ENCODE results near the gene CLEC1A.

CLEC1A gene

GRCh38 chr12:10126413-10126812 is 27.6 kb upstream of the CLEC1A start:
- H3K9me3 ChIP-seq (ENCODE audit: control insufficient read depth, insufficient read depth, low read length): no peaks in the 10 kb centered on the region
- H3K36me3 ChIP-seq (ENCODE audit: control insufficient read depth, insufficient read depth, low read length): no peaks in the 10 kb centered on the region
- H3K4me3 ChIP-seq (ENCODE audit: low read length): no peak overlapping the region
- no peaks in the 10 kb centered on the region; the same call in 1 of the 2 replicates for H3K4me1 ChIP-seq (ENCODE audit: control insufficient read depth, insufficient read depth, low read length)
- H3K27me3 ChIP-seq (ENCODE audit: control insufficient read depth, insufficient read depth, low read length): no peaks in the 10 kb centered on the region
- no peak for DNase-seq (ENCODE audit: low read depth, low spot score)
- no CpG with 5 or more reads among the region's 1 CpG for WGBS (ENCODE audit: insufficient coverage, insufficient read length)
- no peak overlapping the region for H3K27ac ChIP-seq (ENCODE audit: low read length)

- H3K4me1 ChIP-seq (ENCODE audit: control insufficient read depth, insufficient read depth, low read length): no peaks in the 10 kb centered on the region
- no peaks in the 10 kb centered on the region for H3K9me3 ChIP-seq (ENCODE audit: control insufficient read depth, insufficient read depth, low read length)
- no CpG with 5 or more reads among the region's 4 CpGs for WGBS (ENCODE audit: insufficient coverage, insufficient read length)
- no peak for DNase-seq (ENCODE audit: low read depth, low spot score)
- no peaks in the 10 kb centered on the region for H3K36me3 ChIP-seq (ENCODE audit: control insufficient read depth, insufficient read depth, low read length)
- H3K27me3 ChIP-seq (ENCODE audit: control insufficient read depth, insufficient read depth, low read length): no peaks in the 10 kb centered on the region
- H3K4me3 ChIP-seq (ENCODE audit: low read length): no peak overlapping the region
- H3K27ac ChIP-seq (ENCODE audit: low read length): no peak overlapping the region
Measured at GRCh38 chr12:10122689-10123088, 23.9 kb upstream of the CLEC1A start.

GRCh38 chr12:10121278-10121677 is 22.5 kb upstream of the CLEC1A start:
- Histone ChIP-seq H3K27me3 (ENCODE audit: control insufficient read depth, insufficient read depth, low read length) (no peaks in the 10 kb centered on the region), H3K4me1 (ENCODE audit: control insufficient read depth, insufficient read depth, low read length) (no peaks in the 10 kb centered on the region), H3K27ac (ENCODE audit: low read length) (no peak overlapping the region), H3K4me3 (ENCODE audit: low read length) (no peak overlapping the region), H3K9me3 (ENCODE audit: control insufficient read depth, insufficient read depth, low read length) (no peaks in the 10 kb centered on the region), H3K36me3 (ENCODE audit: control insufficient read depth, insufficient read depth, low read length) (no peaks in the 10 kb centered on the region)
- DNase-seq (ENCODE audit: low read depth, low spot score): no peak
- no CpG with 5 or more reads among the region's 7 CpGs for whole genome bisulfite sequencing (ENCODE audit: insufficient coverage, insufficient read length)

GRCh38 chr12:10119066-10119465 is 20.3 kb upstream of the CLEC1A start:
- H3K36me3 ChIP-seq (ENCODE audit: control insufficient read depth, insufficient read depth, low read length): no peaks in the 10 kb centered on the region
- H3K4me1 ChIP-seq (ENCODE audit: control insufficient read depth, insufficient read depth, low read length): no peaks in the 10 kb centered on the region
- H3K4me3 ChIP-seq (ENCODE audit: low read length): no peak overlapping the region
- no peak for DNase-seq (ENCODE audit: low read depth, low spot score)
- H3K27me3 ChIP-seq (ENCODE audit: control insufficient read depth, insufficient read depth, low read length): no peaks in the 10 kb centered on the region
- no CpG with 5 or more reads among the region's 3 CpGs for WGBS (ENCODE audit: insufficient coverage, insufficient read length)
- H3K27ac ChIP-seq (ENCODE audit: low read length): no peak overlapping the region
- H3K9me3 ChIP-seq (ENCODE audit: control insufficient read depth, insufficient read depth, low read length): no peaks in the 10 kb centered on the region

GRCh38 chr12:10115890-10116289 is 17.1 kb upstream of the CLEC1A start:
- H3K27me3 ChIP-seq (ENCODE audit: control insufficient read depth, insufficient read depth, low read length): no peaks in the 10 kb centered on the region
- H3K36me3 ChIP-seq (ENCODE audit: control insufficient read depth, insufficient read depth, low read length): no peaks in the 10 kb centered on the region
- DNase-seq (ENCODE audit: low read depth, low spot score): no peak
- no peaks in the 10 kb centered on the region for H3K4me1 ChIP-seq (ENCODE audit: control insufficient read depth, insufficient read depth, low read length)
- no CpG with 5 or more reads among the region's 7 CpGs for WGBS (ENCODE audit: insufficient coverage, insufficient read length)
- H3K9me3 ChIP-seq (ENCODE audit: control insufficient read depth, insufficient read depth, low read length): no peaks in the 10 kb centered on the region
- H3K4me3 ChIP-seq (ENCODE audit: low read length): no peak overlapping the region
- H3K27ac ChIP-seq (ENCODE audit: low read length): no peak overlapping the region

GRCh38 chr12:10115311-10115710 is 16.5 kb upstream of the CLEC1A start:
- Histone ChIP-seq H3K36me3 (ENCODE audit: control insufficient read depth, insufficient read depth, low read length) (no peaks in the 10 kb centered on the region), H3K27me3 (ENCODE audit: control insufficient read depth, insufficient read depth, low read length) (no peaks in the 10 kb centered on the region), H3K27ac (ENCODE audit: low read length) (no peak overlapping the region), H3K4me1 (ENCODE audit: control insufficient read depth, insufficient read depth, low read length) (no peaks in the 10 kb centered on the region), H3K9me3 (ENCODE audit: control insufficient read depth, insufficient read depth, low read length) (no peaks in the 10 kb centered on the region), H3K4me3 (ENCODE audit: low read length) (no peak overlapping the region)
- WGBS (ENCODE audit: insufficient coverage, insufficient read length): 100% methylated on average over 1 of the region's 15 CpGs
- DNase-seq (ENCODE audit: low read depth, low spot score): no peak

GRCh38 chr12:10113920-10114319 is 15.1 kb upstream of the CLEC1A start:
- H3K27ac ChIP-seq (ENCODE audit: low read length): no peak overlapping the region
- H3K9me3 ChIP-seq (ENCODE audit: control insufficient read depth, insufficient read depth, low read length): no peaks in the 10 kb centered on the region
- no peaks in the 10 kb centered on the region for H3K27me3 ChIP-seq (ENCODE audit: control insufficient read depth, insufficient read depth, low read length)
- DNase-seq (ENCODE audit: low read depth, low spot score): no peak
- no peaks in the 10 kb centered on the region for H3K4me1 ChIP-seq (ENCODE audit: control insufficient read depth, insufficient read depth, low read length)
- no peak overlapping the region for H3K4me3 ChIP-seq (ENCODE audit: low read length)
- H3K36me3 ChIP-seq (ENCODE audit: control insufficient read depth, insufficient read depth, low read length): no peaks in the 10 kb centered on the region
- WGBS (ENCODE audit: insufficient coverage, insufficient read length): 100% methylated on average over 1 of the region's 1 CpG

GRCh38 chr12:10113075-10113474 is 14.3 kb upstream of the CLEC1A start:
- H3K27ac ChIP-seq (ENCODE audit: low read length): no peak overlapping the region
- no peaks in the 10 kb centered on the region for H3K36me3 ChIP-seq (ENCODE audit: control insufficient read depth, insufficient read depth, low read length)
- no peaks in the 10 kb centered on the region for H3K27me3 ChIP-seq (ENCODE audit: control insufficient read depth, insufficient read depth, low read length)
- no CpG with 5 or more reads among the region's 1 CpG for WGBS (ENCODE audit: insufficient coverage, insufficient read length)
- no peaks in the 10 kb centered on the region for H3K4me1 ChIP-seq (ENCODE audit: control insufficient read depth, insufficient read depth, low read length)
- no peaks in the 10 kb centered on the region for H3K9me3 ChIP-seq (ENCODE audit: control insufficient read depth, insufficient read depth, low read length)
- H3K4me3 ChIP-seq (ENCODE audit: low read length): no peak overlapping the region
- DNase-seq (ENCODE audit: low read depth, low spot score): no peak

- WGBS (ENCODE audit: insufficient coverage, insufficient read length): no CpG with 5 or more reads among the region's 38 CpGs
- no peaks in the 10 kb centered on the region for H3K27me3 ChIP-seq (ENCODE audit: control insufficient read depth, insufficient read depth, low read length)
- H3K36me3 ChIP-seq (ENCODE audit: control insufficient read depth, insufficient read depth, low read length): no peaks in the 10 kb centered on the region
- H3K9me3 ChIP-seq (ENCODE audit: control insufficient read depth, insufficient read depth, low read length): no peaks in the 10 kb centered on the region
- H3K4me3 ChIP-seq (ENCODE audit: low read length): no peak overlapping the region
- H3K4me1 ChIP-seq (ENCODE audit: control insufficient read depth, insufficient read depth, low read length): no peaks in the 10 kb centered on the region
- H3K27ac ChIP-seq (ENCODE audit: low read length): no peak overlapping the region
- DNase-seq (ENCODE audit: low read depth, low spot score): no peak
Measured at GRCh38 chr12:10111451-10111850, 12.7 kb upstream of the CLEC1A start.

GRCh38 chr12:10110256-10110844 is 11.6 kb upstream of the CLEC1A start:
- no CpG with 5 or more reads among the region's 2 CpGs for WGBS (ENCODE audit: insufficient coverage, insufficient read length)
- no peaks in the 10 kb centered on the region for H3K4me1 ChIP-seq (ENCODE audit: control insufficient read depth, insufficient read depth, low read length)
- H3K36me3 ChIP-seq (ENCODE audit: control insufficient read depth, insufficient read depth, low read length): no peaks in the 10 kb centered on the region
- no peak for DNase-seq (ENCODE audit: low read depth, low spot score)
- H3K27me3 ChIP-seq (ENCODE audit: control insufficient read depth, insufficient read depth, low read length): no peaks in the 10 kb centered on the region
- H3K27ac ChIP-seq (ENCODE audit: low read length): no peak overlapping the region
- no peaks in the 10 kb centered on the region for H3K9me3 ChIP-seq (ENCODE audit: control insufficient read depth, insufficient read depth, low read length)
- no peak overlapping the region for H3K4me3 ChIP-seq (ENCODE audit: low read length)

- no CpG with 5 or more reads among the region's 2 CpGs for WGBS (ENCODE audit: insufficient coverage, insufficient read length)
- no peak for DNase-seq (ENCODE audit: low read depth, low spot score)
- no peaks in the 10 kb centered on the region for H3K27me3 ChIP-seq (ENCODE audit: control insufficient read depth, insufficient read depth, low read length)
- no peaks in the 10 kb centered on the region for H3K36me3 ChIP-seq (ENCODE audit: control insufficient read depth, insufficient read depth, low read length)
- no peak overlapping the region for H3K4me3 ChIP-seq (ENCODE audit: low read length)
- H3K27ac ChIP-seq (ENCODE audit: low read length): no peak overlapping the region
- H3K4me1 ChIP-seq (ENCODE audit: control insufficient read depth, insufficient read depth, low read length): peaks cover 3% of the 10 kb centered on the region
- no peaks in the 10 kb centered on the region for H3K9me3 ChIP-seq (ENCODE audit: control insufficient read depth, insufficient read depth, low read length)
Measured at GRCh38 chr12:10102322-10102721, 3.5 kb upstream of the CLEC1A start.

Data from iPS DF 6.9 (cell line).